PC-9 (cell line): ENCODE results near the gene ENPEP.

Experiments used
- CTCF ChIP-seq: fragments of 200-600 bp; sonication (generic); conservative IDR thresholded peaks from 2 replicates; pipeline ENCODE4 v1.6.1; 2017; ENCODE audit warnings: mixed run types, antibody characterized with exemption, mild to moderate bottlenecking, moderate library complexity
- EZH2 ChIP-seq: fragments of 200-600 bp; sonication (generic); IDR thresholded peaks from 2 replicates; pipeline ENCODE4 v1.8.0; 2017; ENCODE audit warnings: antibody characterized with exemption, low read depth

GRCh38 chr4:110609044-110609750 is 133.2 kb downstream of the ENPEP start:
- TF ChIP-seq EZH2 (no peak), CTCF (no peak)
